DOHH2 (cell line): ENCODE measurements around the gene PRKG2.

Experiments used
- H3F3A ChIP-seq: fragments of 200-600 bp; sonication (generic), shearing (Covaris generic); 2 replicates; pipeline ENCODE4 v1.6.0; 2016; ENCODE audit warnings: antibody characterized with exemption, mild to moderate bottlenecking; ENCODE audit not compliant: control insufficient read depth, insufficient read depth
- H3K27ac ChIP-seq: fragments of 200-600 bp; sonication (generic); 2 replicates; pipeline ENCODE4 v1.5.1; 2014; ENCODE audit warnings: low read depth, mild to moderate bottlenecking, low read length, moderate library complexity
- H3K27me3 ChIP-seq: fragments of 200-600 bp; sonication (generic); 2 replicates; pipeline ENCODE4 v1.6.1; 2014; ENCODE audit warnings: mild to moderate bottlenecking, low read length, mixed read lengths; ENCODE audit not compliant: control insufficient read depth
- H3K36me3 ChIP-seq: fragments of 200-600 bp; sonication (generic); 2 replicates; pipeline ENCODE4 v1.6.1; 2014; ENCODE audit warnings: mild to moderate bottlenecking, low read length, moderate library complexity, mixed read lengths; ENCODE audit not compliant: control insufficient read depth
- H3K4me1 ChIP-seq: fragments of 200-600 bp; sonication (generic); 2 replicates; pipeline ENCODE4 v1.6.1; 2014; ENCODE audit warnings: mild to moderate bottlenecking, low read length, mixed read lengths; ENCODE audit not compliant: control insufficient read depth
- H3K4me2 ChIP-seq: fragments of 200-600 bp; sonication (generic); 2 replicates; pipeline ENCODE4 v1.6.0; 2014; ENCODE audit warnings: mild to moderate bottlenecking, low read length, moderate library complexity
- H3K4me3 ChIP-seq: fragments of 200-600 bp; sonication (generic); 2 replicates; pipeline ENCODE4 v1.5.1; 2014; ENCODE audit warnings: mild to moderate bottlenecking, low read length, mixed read lengths
- H3K79me2 ChIP-seq: fragments of 200-600 bp; sonication (generic); 2 replicates; pipeline ENCODE4 v1.6.1; 2014; ENCODE audit warnings: mild to moderate bottlenecking, low read length, mixed read lengths; ENCODE audit not compliant: control insufficient read depth
- H3K9me2 ChIP-seq: fragments of 200-600 bp; sonication (generic); replicated peaks from 2 replicates; pipeline ENCODE4 v1.6.1; 2014; ENCODE audit warnings: mild to moderate bottlenecking, low read length, mixed read lengths; ENCODE audit not compliant: control insufficient read depth
- H3K9me3 ChIP-seq: fragments of 200-600 bp; sonication (generic); 2 replicates; pipeline ENCODE4 v1.6.1; 2014; ENCODE audit warnings: antibody characterized with exemption, low read length, mixed read lengths; ENCODE audit not compliant: control insufficient read depth, insufficient read depth
- H4K20me1 ChIP-seq: fragments of 200-600 bp; sonication (generic); 2 replicates; pipeline ENCODE4 v1.6.0; 2014; ENCODE audit warnings: low read depth, mild to moderate bottlenecking, antibody characterized with exemption, low read length, moderate library complexity; ENCODE audit not compliant: control insufficient read depth, insufficient read depth
- EZH2phosphoT487 ChIP-seq: fragments of 200-600 bp; sonication (generic); IDR thresholded peaks from 2 replicates; pipeline ENCODE4 v1.6.1; 2017; ENCODE audit warnings: borderline replicate concordance, mild to moderate bottlenecking, antibody characterized with exemption, low read length, moderate library complexity, mixed read lengths
- TF ChIP-seq, protein P1 (sequence below): fragments of 200-600 bp; sonication (generic); IDR thresholded peaks from one replicate; pipeline ENCODE4 v1.5.1; 2014; ENCODE audit warnings: antibody characterized with exemption, mild to moderate bottlenecking, low read depth, low read length; ENCODE audit not compliant: poor library complexity, severe bottlenecking

Gene PRKG2

DNA sequence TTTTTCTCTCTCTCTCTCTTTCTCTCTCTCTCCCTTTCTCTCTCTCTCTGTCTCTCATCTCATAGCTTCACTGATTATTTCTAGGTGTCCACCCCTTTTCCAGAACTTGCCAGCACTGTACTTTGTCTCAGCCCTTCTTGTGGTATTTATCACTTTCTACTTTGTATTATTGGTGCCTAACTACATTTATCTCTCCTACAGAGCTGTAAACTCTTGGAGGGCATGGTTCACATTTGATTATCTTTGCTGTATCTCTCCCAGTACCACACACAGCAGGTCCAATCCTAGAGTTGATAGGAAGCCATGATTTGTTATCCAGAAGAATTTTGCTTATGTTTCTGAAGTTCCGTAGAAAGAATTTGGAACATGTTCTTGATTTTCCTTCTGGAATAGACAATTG lies 5.2 kb upstream of the PRKG2 start:
- no peaks in the 10 kb centered on the region for H3K36me3 ChIP-seq
- H3K4me2 ChIP-seq: no peak overlapping the region
- H3K9me2 ChIP-seq: no peaks in the 10 kb centered on the region
- H3K4me3 ChIP-seq: no peak overlapping the region
- TF ChIP-seq, protein P1, sequence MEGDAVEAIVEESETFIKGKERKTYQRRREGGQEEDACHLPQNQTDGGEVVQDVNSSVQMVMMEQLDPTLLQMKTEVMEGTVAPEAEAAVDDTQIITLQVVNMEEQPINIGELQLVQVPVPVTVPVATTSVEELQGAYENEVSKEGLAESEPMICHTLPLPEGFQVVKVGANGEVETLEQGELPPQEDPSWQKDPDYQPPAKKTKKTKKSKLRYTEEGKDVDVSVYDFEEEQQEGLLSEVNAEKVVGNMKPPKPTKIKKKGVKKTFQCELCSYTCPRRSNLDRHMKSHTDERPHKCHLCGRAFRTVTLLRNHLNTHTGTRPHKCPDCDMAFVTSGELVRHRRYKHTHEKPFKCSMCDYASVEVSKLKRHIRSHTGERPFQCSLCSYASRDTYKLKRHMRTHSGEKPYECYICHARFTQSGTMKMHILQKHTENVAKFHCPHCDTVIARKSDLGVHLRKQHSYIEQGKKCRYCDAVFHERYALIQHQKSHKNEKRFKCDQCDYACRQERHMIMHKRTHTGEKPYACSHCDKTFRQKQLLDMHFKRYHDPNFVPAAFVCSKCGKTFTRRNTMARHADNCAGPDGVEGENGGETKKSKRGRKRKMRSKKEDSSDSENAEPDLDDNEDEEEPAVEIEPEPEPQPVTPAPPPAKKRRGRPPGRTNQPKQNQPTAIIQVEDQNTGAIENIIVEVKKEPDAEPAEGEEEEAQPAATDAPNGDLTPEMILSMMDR: no peak
- no peak for TF ChIP-seq EZH2phosphoT487
- no peaks in the 10 kb centered on the region for H3K79me2 ChIP-seq
- H3K27ac ChIP-seq: no peak overlapping the region
- no peaks in the 10 kb centered on the region for H3K27me3 ChIP-seq
- no peaks in the 10 kb centered on the region for H3K4me1 ChIP-seq
- no peaks in the 10 kb centered on the region for H3K9me3 ChIP-seq
- no peaks in the 10 kb centered on the region for H3F3A ChIP-seq
- no peaks in the 10 kb centered on the region for H4K20me1 ChIP-seq

DNA sequence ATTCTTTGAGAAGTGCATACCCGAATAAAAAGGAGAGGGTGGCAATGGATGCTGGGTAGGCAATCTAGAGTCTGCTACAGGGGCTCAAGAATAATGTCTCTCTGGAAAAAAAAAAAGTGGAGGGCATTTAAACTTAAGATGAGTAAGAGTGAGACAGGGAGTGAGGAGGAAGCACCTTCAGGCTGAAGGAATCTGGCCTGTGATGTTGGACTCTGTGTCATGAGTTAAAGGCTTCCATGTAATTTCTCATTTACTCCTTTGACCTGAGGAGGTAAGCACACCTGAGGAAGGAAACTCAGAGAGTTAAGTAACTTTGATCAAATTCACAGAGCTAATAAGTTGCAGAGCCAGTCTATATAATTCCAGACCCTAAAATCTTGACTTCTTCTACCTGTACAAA lies 3.2 kb upstream of the PRKG2 start:
- no peaks in the 10 kb centered on the region for H4K20me1 ChIP-seq
- no peaks in the 10 kb centered on the region for H3K79me2 ChIP-seq
- no peak overlapping the region for H3K27ac ChIP-seq
- no peak overlapping the region for H3K4me2 ChIP-seq
- H3K4me3 ChIP-seq: no peak overlapping the region
- no peaks in the 10 kb centered on the region for H3K9me2 ChIP-seq
- TF ChIP-seq EZH2phosphoT487: no peak
- TF ChIP-seq, protein P1: no peak
- H3K9me3 ChIP-seq: no peaks in the 10 kb centered on the region
- H3K36me3 ChIP-seq: no peaks in the 10 kb centered on the region
- no peaks in the 10 kb centered on the region for H3K4me1 ChIP-seq
- peaks cover 1% of the 10 kb centered on the region; the same call in 1 of the 2 replicates for H3K27me3 ChIP-seq
- H3F3A ChIP-seq: no peaks in the 10 kb centered on the region

DNA sequence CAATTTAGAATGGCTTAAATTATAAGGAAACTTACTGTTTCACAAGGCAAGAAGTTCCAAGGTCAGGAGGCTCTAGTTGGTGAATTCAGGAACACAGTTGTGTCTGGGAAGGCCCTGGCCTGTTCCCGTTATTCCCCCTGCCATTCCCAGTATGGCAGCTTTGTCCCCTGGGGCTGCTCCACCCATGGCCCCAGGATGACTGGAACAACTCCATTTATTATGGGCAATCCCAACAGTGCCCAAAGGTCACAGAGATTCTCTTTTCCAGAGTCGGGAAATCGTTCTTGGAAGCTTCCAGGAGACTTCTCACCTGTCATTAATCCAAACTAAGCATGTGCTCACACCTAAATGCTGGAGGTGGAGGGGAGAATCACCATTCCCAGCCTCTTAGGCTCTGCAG lies 2.8 kb upstream of the PRKG2 start:
- Histone ChIP-seq H3K36me3 (no peaks in the 10 kb centered on the region), H3K4me3 (no peak overlapping the region), H3K9me3 (no peaks in the 10 kb centered on the region), H3K4me2 (no peak overlapping the region), H3K27me3 (peaks cover 4% of the 10 kb centered on the region; the same call in 1 of the 2 replicates), H3K4me1 (no peaks in the 10 kb centered on the region), H4K20me1 (no peaks in the 10 kb centered on the region), H3K9me2 (no peaks in the 10 kb centered on the region), H3K79me2 (no peaks in the 10 kb centered on the region), H3F3A (no peaks in the 10 kb centered on the region), H3K27ac (no peak overlapping the region)
- TF ChIP-seq, protein P1: no peak
- TF ChIP-seq EZH2phosphoT487: no peak
